Measurements from ENCODE around the gene BRD9. TPM values are rescaled to one million over a fixed set of nuclear protein-coding genes. Genes with fewer than 3 reads are reported as not detected.

The BRD9 gene
- total and polyA plus RNA-seq, 2 of the 13 experiments (the other 11 are each of a cell fraction or from before 2014, with no cell fraction given): 5.2 to 22.9 TPM

- TF ChIP-seq THRA (CRISPR knock-in tag; IDR thresholded peaks at IDR 0.05; ENCODE audit: borderline replicate concordance) (no peak), KIAA2018 (CRISPR knock-in tag; IDR thresholded peaks at IDR 0.05; ENCODE audit: borderline replicate concordance) (no peak), DR1 (CRISPR knock-in tag; IDR thresholded peaks at IDR 0.05) (no peak)
Measured at GRCh38 chr5:888638-889035, 4.0 kb downstream of the BRD9 start (continued).

Data from HepG2 (cell line).